GM12872 (cell line): ENCODE results near the gene PARP2.

Experiments
- CTCF ChIP-seq: IDR thresholded peaks from 3 replicates; pipeline ENCODE4 v1.5.1; 2011; ENCODE audit warnings: low read depth, mild to moderate bottlenecking, low read length, moderate library complexity; ENCODE audit not compliant: insufficient read depth

The PARP2 gene

GRCh38 chr14:20350860-20351259 is 7.4 kb downstream of the PARP2 start:
- no peak for TF ChIP-seq CTCF

GRCh38 chr14:20356422-20356821 is 13.0 kb downstream of the PARP2 start:
- no peak for TF ChIP-seq CTCF

DNA sequence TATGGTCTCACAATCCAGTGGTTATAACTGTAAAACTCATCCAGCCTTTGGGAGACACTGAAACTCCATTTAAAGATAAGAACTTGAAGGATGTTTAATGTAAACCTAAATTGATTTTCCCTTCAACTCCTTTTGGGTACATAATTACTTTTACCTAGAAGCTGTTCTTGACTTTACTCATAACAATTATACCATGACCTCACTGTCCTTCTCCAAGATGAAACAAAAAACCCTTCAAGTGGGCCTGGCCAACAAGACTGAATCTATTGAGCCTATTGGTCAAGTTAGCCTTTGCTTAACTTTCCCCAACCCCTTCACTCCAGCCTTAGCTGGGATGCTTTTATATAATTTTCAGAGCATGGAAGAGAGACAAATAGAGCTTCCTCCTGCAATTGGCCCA is 22.5 kb downstream of the PARP2 start:
- TF ChIP-seq CTCF, result no peak

- TF ChIP-seq CTCF, result no peak
Observed at GRCh38 chr14:20372796-20373195, 29.4 kb downstream of the PARP2 start.

GRCh38 chr14:20375471-20375870 is 32.0 kb downstream of the PARP2 start:
- TF ChIP-seq CTCF, result no peak

DNA sequence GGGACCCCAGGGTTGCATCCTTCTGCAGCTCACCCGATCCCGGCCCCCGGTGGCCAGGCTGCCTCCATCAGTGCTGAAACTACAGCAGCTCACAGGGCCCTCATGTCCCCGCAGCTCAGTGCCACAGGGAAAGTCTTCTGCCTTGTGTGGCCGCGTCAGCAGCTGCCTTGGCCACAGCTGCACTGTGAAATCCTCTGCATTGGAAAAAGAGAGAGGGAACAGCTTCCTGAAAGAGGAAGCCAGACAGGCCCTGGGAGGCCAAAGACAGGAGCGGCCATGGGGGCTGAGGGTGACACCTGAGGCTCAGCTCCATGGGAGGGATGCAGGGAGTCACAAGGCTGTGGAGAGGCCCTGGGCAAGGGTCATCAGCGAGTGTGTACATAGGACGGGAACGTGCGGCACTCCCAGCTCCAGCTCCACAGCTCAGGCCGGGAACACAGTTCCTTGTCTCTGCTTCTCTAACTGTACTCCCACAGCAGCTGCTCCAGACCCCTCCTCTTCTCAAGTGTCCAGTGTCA is 32.7 kb downstream of the PARP2 start:
- no peak for TF ChIP-seq CTCF

DNA sequence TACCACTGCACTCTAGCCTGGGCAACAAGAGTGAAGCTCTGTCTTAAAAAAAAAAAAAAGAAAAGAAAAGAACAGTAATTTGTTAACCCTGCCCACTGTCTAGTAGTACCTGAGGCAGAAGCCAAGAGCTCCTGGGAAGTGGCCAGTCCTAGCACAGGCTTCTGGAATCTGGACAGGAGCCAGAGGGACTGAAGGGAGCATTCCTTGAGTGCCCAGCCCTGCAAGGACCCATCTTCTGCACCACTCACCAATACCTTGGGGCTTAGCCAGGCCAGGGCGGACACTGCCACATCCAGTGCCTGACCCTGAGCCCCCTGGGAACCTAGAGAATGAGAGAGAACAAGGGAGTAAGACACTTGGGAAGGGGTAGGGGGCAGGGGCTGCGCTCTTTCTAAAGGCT is 33.7 kb downstream of the PARP2 start:
- no peak for TF ChIP-seq CTCF

GRCh38 chr14:20379743-20380142 is 36.3 kb downstream of the PARP2 start:
- TF ChIP-seq CTCF, result no peak
